DMS53 (cell line): ENCODE measurements around the gene SGMS1.

Experiments
- DNase-seq: peaks from one replicate; lab custom pipeline; 2025; lab: John Stamatoyannopoulos, UW

SGMS1 gene

DNA sequence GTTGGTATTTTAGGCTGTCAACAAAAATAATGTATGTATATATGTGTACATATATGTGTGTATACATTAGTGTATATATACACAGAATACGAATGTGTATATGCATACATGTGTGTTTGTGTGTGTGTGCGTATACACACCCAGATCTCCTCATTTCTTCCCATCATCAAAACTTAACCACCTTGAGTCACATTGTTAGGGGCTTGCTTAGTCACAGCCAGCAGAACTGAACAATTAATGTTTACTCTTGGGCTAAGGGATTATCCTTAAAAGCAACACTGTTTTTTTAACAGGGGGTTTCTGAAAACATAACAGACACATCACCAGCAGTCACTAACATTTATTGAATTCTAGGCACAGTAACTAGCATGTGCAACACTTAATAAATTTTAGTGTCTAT is 289.5 kb downstream of the SGMS1 start:
- peak; percentile 13 for DNase-seq

- DNase-seq = no peak
Observed at GRCh38 chr10:50333872-50334271, 289.9 kb downstream of the SGMS1 start.

DNA sequence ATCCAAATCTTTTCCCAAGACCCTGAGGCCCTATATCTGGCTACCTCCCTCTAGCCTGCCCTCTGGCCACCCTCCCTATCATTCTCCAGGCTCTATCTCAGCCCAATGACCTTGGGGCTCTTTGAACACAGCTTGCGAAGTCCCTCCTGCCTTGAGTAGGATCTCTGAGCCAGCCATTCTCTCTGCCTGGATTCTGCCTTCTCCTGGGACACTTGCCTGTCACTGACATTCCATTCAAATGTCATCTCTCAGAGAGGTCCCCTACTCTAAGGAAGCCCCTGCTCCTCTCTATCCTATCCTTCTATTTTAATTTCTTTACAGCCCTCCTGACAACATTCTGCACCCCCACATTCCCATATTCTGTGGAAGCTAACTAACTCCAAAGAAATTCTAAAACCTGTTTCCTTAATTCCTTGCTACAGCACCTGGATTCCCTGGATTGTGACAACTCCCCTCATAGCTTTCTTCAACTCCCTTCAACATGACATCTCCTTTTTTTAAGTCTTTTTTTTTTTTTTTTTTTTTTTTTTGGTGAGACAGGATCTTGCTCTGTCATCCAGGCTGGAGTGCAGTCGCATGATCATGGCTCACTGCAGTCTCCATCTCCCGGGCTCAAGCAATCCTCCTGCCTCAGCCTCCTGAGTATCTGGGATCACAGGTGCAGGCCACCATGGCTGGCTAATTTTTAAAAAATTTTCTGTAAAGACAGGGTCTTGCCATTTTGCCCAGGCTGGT is 291.5 kb downstream of the SGMS1 start:
- no peak for DNase-seq

GRCh38 chr10:50331486-50331885 is 292.3 kb downstream of the SGMS1 start:
- no peak for DNase-seq

DNA sequence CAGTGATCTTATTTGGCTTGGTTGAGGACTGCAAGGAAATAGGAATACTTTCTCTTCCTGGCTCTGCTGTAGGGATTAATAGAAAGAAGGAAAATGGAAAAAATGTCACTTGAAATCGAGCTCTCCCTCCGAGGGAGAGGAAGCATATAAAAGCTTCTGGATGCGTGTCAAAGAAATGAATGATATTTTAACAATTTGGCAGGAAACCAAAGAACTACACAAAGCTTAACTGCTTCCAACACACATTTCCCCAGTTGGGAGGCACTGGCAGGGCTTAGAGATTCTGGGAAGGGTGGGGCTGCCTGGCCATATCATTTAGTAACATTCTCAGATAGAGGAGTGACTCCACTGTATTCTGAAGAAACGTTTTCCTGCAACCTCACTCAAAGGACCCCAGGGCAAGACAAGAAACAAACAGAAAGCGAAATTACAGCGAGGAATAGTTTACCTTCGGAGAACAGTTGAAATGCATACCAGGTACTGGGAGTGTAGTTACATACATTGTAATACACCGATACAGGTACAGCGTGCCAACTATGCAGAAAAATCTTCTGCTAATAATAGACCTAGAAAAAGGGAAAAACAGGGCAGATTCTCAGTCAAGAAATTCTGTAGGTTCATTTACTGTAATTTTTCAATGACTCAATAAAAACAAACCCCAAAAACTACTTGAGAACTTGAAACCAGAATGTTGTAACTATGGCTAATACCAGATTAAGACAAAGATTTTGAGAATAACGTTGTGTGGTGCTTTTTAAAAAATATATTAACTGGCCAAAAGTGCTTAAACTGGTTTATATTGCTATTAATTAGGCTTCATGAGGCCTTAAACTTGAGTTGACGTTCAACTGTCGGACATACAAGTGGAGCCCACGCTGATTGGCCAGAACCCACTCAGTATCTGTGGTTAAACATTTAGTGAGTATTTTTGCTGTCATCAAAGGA is 296.7 kb downstream of the SGMS1 start:
- no peak for DNase-seq

DNA sequence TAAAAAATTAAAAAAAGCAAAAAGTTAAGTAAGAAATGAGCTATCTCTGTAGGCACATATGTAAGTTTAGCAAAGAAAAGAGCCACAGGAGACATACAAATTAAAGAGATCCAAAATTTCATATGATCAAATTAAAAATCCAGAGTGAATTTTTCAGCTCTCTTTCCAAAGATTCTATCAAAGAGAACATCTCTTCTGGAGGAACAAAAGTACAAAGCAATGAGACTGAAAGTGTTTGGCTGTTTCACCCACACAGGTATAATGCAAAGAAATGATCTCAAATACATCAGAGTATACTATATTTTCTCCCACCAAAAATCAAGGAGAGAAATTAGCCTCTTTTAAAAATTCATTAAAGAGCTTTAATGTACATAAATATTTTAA is 297.6 kb downstream of the SGMS1 start:
- DNase-seq = no peak

DNA sequence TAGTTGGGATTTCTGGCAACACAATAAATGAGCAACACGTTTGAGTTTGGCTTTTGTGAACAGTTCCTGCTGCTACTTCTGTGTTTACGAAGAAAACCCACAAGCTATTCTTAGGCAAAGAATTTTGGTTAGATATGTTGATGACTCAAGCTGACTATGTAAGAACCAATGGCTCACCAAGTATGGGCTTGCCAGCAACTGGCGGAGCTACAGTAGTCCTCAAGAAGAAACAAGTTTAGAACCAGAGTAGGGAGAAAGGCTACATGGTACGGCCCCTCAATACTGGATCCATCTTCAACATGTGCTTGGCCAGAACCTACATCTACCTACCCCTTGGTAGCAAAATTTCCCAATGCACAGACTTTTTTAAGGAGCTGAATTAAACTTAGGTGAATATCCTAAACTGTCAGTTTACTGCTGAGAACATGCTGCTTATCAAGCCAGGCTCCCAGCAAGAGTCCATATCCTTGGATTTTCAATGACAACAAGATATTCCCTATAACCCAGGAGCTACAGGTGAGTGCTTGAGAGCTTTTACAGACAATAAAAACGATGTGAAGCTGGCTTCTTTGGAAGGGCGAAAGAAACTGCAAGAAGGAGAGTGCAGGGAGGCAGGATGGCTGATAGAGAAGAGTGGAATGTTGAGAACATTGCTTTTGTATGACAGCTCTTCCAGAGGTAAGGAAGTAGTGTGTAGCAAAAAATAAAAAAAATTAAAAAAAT is 298.1 kb downstream of the SGMS1 start:
- DNase-seq = no peak

DNA sequence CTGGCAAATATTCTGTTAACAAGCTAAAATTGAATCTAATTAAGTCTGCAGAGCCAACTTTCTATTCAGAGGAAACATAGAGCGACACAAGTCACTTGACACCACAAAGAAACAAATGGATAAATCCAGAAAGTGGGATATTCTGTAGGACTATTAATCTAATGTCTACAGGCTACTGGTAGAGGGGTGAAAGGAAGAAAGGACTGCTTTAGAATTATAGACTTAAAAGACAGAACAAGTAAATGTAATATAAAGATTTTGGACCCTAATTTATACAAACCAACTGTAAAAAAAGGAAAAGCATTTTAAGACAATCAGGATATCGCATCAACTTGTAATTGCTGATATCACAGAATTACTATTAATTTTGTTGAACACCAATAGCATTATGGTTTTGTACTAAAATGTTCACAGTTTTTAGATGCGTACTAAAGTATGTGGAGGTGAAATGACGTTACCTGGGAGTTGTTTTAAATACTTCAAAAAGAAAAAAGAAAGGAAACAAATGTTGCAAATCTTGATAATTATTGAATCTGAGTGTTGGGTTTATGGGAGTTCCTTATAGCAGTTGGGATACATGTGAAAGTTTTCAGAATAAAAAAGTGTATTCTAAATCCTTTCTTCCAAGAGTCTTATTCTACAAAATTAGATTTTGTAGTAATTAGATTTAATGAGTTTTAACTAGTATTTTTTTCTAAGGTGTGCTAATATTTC is 298.9 kb downstream of the SGMS1 start:
- DNase-seq = no peak

DNA sequence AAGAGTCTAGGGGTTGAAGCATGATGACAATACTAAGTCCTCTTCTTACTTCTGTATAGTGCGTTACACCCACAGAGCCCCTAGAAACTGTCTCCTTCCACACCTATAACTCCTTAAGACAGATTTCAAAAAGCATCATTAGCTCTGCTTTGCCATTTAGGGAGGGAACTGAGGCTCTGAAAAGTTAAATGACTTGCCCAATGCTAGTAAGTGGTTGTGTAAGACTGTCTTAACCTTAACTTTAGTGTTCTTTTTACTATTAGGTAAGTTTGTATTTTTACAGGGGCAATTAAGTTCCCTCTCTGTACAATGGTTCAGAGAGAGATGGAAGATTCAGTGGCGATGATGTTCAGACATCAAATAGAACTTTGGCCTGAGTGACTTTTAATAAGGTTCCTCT is 299.7 kb downstream of the SGMS1 start:
- no peak for DNase-seq

- peak; percentile 23 for DNase-seq
Observed at GRCh38 chr10:50322077-50322476, 301.7 kb downstream of the SGMS1 start.

DNA sequence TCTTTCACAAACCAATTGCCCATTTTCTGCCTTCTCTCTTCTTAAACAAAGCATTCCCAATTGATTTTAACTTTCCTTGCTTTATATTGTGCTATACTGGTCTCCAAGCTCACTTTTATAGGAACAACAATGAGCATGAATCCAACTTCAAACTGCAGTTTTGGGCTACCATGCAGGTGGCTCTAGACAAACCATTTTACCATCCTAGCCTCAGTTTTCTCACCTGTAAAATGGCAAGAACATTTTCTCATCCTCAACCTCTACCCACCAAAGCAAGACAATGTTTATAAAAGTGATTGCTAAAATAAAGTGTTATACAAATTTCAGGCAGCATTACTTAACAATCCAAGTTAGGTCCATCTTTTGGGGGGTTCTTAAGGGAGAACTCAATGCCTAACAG is 305.6 kb downstream of the SGMS1 start:
- no peak for DNase-seq

DNA sequence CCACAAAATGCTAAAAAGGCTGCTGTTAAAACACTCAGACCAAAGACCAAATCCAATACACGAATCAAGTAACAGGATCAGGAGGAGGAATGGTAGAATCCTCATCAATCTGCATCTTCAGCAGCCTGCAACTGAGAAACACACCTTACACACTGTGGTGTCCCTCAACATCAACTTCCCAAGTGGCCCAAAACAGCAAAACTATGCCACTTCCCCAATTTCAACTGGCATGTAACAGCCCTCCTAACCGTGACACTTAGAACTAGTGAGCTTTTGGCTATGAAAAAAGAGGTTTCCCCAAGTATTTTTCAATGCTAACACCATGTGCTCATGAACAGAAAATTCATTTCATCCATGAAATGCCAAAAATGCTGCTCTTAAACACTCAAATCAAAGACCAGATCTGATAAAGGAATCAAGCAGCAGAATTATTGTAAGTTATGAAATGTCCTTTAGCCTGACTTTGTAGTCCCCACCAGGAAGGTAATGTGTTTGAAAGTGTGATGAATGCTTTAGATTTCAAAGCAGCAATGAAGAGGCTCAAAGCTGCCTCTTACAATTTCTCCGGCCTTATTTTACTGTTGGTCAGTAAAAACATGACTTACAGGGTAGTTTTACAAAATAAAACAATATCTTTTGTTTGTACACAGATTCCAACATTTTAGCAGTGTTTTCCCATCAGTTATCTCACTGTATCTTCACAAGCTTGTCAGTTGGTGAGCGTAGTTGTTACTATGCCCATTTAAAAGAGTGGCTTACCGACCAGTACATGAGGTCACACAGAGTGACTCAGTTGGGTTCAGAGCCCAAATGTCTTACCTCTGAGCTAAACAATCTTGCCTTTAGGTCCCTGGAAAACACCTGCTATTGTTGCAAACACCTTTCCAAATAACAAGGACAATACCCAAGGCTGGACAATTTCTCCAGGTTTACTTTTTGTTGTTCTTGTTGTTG is 306.8 kb downstream of the SGMS1 start:
- DNase-seq = no peak

GRCh38 chr10:50316174-50316573 is 307.6 kb downstream of the SGMS1 start:
- DNase-seq = no peak

DNA sequence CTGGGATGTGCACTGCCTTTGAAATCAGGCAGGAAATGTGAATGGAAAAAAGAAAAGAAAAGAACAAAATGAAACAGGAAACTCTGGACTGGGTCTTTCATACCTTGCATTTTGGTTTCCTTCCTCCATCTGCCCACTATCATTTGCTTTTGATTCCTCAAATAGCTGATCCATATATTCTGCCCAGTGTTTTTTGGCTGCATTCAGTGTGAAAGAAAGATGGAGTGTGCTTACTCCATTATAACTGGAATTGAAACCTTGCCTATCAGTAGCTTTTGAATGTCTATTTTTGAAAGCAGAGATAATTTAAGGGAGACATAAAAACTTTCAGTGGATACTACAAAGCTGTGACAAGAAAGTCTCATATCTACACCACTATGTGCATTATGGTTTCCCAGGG is 308.3 kb downstream of the SGMS1 start:
- no peak for DNase-seq

GRCh38 chr10:50314169-50315071 is 309.3 kb downstream of the SGMS1 start:
- no peak for DNase-seq

DNA sequence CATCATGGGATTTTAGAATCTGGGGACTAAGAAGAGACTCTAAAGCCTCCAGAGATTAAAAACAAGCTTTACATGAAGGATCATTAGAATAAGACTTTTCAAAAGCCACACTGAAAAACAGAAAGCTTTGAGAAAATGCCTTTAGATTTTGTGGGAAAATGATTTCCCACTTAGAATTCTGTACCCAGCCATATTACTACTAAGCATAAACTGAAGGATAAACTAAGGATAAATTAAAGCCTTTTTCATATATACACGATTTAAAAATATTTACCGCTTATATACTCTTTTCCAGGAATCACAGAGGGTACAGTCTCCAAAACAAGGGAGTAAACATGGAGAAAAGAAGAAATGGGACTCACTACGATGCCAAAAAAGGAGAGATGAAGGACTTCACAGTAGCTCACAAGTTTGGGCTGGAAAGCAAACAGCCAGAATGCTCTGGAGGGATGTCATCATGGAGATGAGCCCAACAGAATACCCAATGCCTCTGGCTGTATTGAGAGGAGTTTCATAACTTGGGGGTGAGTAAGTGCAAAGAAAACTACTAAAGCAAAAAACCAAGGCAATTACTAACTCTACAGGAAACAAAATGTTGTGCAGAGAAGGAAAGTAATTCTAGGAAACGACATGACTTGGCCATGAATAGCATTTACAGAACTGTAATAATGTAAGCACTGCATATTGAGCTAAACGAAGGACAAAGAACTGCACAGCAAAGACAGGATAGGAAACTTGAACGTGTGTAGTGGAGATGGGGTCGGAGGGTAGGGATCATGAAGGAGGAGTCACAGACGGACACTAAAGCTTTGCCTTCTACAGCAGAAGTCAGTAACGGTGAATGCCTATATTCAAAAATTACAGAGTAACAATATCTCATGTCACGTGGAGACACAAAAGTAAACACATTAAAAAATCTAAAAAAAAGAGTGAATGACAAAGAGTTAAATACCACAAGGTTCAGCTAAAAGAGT is 311.0 kb downstream of the SGMS1 start:
- DNase-seq = no peak

DNA sequence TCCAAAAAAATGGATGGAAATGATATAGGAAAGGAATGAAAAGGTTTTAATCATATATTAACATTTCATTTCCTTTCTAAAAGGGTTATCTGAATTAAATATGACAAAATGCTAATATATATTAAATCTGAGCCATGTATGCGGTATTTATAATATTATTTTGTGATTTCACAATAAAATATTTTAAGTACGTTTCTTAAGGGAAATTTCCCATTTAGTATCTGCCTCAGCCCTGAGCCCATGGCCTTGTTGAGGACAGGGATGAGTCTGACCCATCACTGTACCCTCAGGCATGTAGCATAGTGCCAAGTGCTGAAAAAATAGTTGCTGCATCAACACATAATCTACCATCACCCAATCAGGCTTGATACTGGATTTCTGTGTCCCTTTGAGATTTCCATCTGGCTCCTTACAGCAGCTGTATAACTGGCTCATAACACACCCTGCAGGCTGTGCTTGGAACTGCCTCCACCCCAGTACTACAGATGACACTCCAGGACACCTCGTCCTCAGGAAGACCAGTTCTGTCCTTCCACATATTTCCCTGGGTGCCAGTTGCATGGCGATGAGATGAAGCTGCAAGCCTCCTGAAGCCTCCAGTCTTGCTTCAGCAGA is 313.1 kb downstream of the SGMS1 start:
- DNase-seq = peak; percentile 70

DNA sequence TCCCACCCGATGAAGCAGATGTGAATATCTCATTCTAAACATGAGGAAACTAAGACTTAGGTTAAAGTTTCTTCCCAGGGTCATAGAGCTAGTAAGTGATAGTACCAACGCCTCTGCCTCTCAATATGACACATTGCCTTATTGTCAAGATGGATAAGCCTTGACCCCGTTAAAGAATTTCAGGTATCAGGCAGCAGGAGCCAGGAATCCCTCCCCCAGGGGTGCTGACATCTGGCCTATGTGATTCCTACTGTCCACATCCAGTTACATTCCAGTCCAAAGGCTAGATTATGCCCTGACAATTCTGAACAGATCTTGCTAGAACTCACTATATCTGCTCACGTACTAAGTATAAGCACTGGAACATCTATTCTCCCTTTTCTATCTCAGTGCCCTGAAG is 314.4 kb downstream of the SGMS1 start:
- DNase-seq = no peak
